Fibroblast of mammary gland (primary cell): ENCODE results near the gene LRRC8D.

ENCODE experiments used
- DNase-seq: peaks from one replicate; pipeline ENCODE4 v3.0.0-alpha.2; 2010; ENCODE audit warnings: low read depth
- H3K4me3 ChIP-seq: 2 replicates; pipeline ENCODE4 v1.5.1; 2011; ENCODE audit warnings: low read depth, mild to moderate bottlenecking, low read length, moderate library complexity; ENCODE audit not compliant: control insufficient read depth
- TF ChIP-seq, protein P1 (sequence below): conservative IDR thresholded peaks from 2 replicates; pipeline ENCODE4 v1.5.1; 2011; ENCODE audit warnings: low read depth, low read length, inconsistent platforms; ENCODE audit not compliant: control insufficient read depth, insufficient read depth

The LRRC8D gene

GRCh38 chr1:89954401-89954800 is 133.6 kb downstream of the LRRC8D start:
- TF ChIP-seq, protein P1, sequence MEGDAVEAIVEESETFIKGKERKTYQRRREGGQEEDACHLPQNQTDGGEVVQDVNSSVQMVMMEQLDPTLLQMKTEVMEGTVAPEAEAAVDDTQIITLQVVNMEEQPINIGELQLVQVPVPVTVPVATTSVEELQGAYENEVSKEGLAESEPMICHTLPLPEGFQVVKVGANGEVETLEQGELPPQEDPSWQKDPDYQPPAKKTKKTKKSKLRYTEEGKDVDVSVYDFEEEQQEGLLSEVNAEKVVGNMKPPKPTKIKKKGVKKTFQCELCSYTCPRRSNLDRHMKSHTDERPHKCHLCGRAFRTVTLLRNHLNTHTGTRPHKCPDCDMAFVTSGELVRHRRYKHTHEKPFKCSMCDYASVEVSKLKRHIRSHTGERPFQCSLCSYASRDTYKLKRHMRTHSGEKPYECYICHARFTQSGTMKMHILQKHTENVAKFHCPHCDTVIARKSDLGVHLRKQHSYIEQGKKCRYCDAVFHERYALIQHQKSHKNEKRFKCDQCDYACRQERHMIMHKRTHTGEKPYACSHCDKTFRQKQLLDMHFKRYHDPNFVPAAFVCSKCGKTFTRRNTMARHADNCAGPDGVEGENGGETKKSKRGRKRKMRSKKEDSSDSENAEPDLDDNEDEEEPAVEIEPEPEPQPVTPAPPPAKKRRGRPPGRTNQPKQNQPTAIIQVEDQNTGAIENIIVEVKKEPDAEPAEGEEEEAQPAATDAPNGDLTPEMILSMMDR: no peak
- no peak overlapping the region for H3K4me3 ChIP-seq
- no peak for DNase-seq

- no peak for DNase-seq
- H3K4me3 ChIP-seq: no peak overlapping the region
- TF ChIP-seq, protein P1: no peak
Measured at GRCh38 chr1:89955311-89956205, 134.7 kb downstream of the LRRC8D start.

GRCh38 chr1:89957107-89957506 is 136.3 kb downstream of the LRRC8D start:
- no peak for DNase-seq
- TF ChIP-seq, protein P1: no peak
- H3K4me3 ChIP-seq: no peak overlapping the region

DNA sequence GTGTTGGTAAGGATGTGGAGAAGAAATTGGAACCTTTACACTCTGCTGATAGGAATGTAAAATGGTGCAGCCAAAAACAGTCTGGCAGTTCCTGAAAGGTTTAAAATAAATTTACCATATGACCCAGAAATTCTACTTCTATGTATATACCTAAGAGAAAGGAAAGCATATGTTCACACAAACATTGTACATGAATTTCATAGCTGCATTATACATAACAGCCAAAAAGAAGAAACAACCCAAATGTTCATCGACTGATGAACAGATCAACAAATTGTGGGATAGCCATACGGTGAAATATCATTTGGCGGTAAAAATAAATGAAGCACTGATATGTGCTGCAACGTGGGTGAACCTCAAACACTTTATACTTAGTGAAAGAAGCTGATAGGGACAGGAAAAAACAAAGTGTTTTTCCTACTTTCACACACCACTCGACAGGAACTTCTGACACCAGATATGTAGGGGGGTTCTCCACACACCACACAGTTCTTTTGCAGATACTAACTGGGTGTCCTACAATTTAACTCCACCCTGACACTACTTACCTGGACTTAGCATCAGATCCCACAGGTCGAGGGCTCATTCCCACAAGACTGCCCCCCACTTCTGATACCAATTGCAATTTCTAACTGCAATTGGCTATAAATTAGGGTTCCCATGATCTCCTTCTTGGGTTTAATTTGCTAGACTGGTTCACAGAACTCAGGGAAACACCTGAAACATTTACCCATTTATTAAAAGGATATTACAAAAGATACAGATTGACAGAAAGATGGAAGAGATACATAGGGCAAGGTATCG is 138.2 kb downstream of the LRRC8D start:
- DNase-seq: no peak
- TF ChIP-seq, protein P1: no peak
- H3K4me3 ChIP-seq: no peak overlapping the region

DNA sequence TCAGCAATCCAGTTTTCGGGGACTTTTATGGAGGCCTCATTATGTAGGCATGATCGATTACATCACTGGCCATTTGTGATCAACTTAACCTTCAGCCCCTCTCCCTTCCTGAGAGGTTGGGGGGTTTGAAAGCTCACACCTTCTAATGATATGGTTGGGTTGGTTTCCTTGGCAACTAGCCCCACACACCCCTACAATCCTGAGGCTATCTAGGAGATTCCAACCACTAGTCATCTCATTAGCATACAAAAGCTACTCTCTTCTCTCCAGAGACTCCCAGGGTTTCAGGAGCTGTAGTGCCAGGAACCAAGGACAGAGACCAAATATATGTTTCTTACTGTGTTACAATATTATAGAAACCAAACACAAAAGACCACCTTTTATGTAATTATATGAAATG is 138.9 kb downstream of the LRRC8D start:
- DNase-seq: no peak
- TF ChIP-seq, protein P1: no peak
- no peak overlapping the region for H3K4me3 ChIP-seq

GRCh38 chr1:89962024-89962741 is 141.4 kb downstream of the LRRC8D start:
- DNase-seq: no peak
- TF ChIP-seq, protein P1: no peak
- H3K4me3 ChIP-seq: no peak overlapping the region
